Karpas-422 (cell line): ENCODE results near the gene SURF4. TPM values are rescaled to one million over a fixed set of nuclear protein-coding genes. Genes with fewer than 3 reads are reported as not detected.

ENCODE experiments used
- DNase-seq: peaks from one replicate; pipeline ENCODE4 v3.0.0-alpha.2; 2015
- H2AFZ ChIP-seq: fragments of 200-600 bp; sonication (generic); 2 replicates; pipeline ENCODE4 v1.6.1; 2014; ENCODE audit warnings: antibody characterized with exemption, low read length, mixed read lengths
- H3K27ac ChIP-seq: fragments of 200-600 bp; sonication (generic); 2 replicates; pipeline ENCODE4 v1.5.1; 2014; ENCODE audit warnings: mild to moderate bottlenecking, low read length, moderate library complexity
- H3K27me3 ChIP-seq: fragments of 200-600 bp; sonication (generic); 2 replicates; pipeline ENCODE4 v1.6.1; 2014; ENCODE audit warnings: low read length, mixed read lengths
- H3K36me3 ChIP-seq: fragments of 200-600 bp; sonication (generic); 2 replicates; pipeline ENCODE4 v1.6.1; 2014; ENCODE audit warnings: low read length, mixed read lengths; ENCODE audit not compliant: insufficient read depth
- H3K4me1 ChIP-seq: fragments of 200-600 bp; sonication (generic); 2 replicates; pipeline ENCODE4 v1.6.1; 2014; ENCODE audit warnings: mild to moderate bottlenecking, low read length, mixed read lengths
- H3K4me2 ChIP-seq: fragments of 200-600 bp; sonication (generic); 2 replicates; pipeline ENCODE4 v1.6.1; 2014; ENCODE audit warnings: low read length, low read depth, mild to moderate bottlenecking; ENCODE audit not compliant: poor library complexity, severe bottlenecking
- H3K4me3 ChIP-seq: fragments of 200-600 bp; sonication (generic); 2 replicates; pipeline ENCODE4 v1.5.1; 2014; ENCODE audit warnings: mild to moderate bottlenecking, antibody characterized with exemption, low read length, mixed read lengths
- H3K79me2 ChIP-seq: fragments of 200-600 bp; sonication (generic); 2 replicates; pipeline ENCODE4 v1.6.1; 2014; ENCODE audit warnings: mild to moderate bottlenecking, low read length, mixed read lengths
- H3K9ac ChIP-seq: fragments of 200-600 bp; sonication (generic); 2 replicates; pipeline ENCODE4 v1.6.0; 2014; ENCODE audit warnings: low read length
- H3K9me2 ChIP-seq: fragments of 200-600 bp; sonication (generic), shearing (Covaris generic); replicated peaks from 2 replicates; pipeline ENCODE4 v1.6.0; 2014; ENCODE audit warnings: mild to moderate bottlenecking, low read length, moderate library complexity; ENCODE audit not compliant: insufficient read depth
- H3K9me3 ChIP-seq: fragments of 300-700, 200-600 bp; sonication (generic); 2 replicates; pipeline ENCODE4 v1.6.1; 2014; ENCODE audit warnings: low read length, mixed read lengths
- H4K20me1 ChIP-seq: fragments of 200-600 bp; sonication (generic); 2 replicates; pipeline ENCODE4 v1.6.1; 2014; ENCODE audit warnings: mild to moderate bottlenecking, antibody characterized with exemption, low read length, low read depth; ENCODE audit not compliant: insufficient read depth
- total RNA-seq: library from RNA; depleted of rRNA; stranded (reverse); fragments of >200 nt; shearing (Covaris generic); gene quantifications from 2 replicates; pipeline ENCODE4 v1.2.3, GENCODE V29; 2014; ENCODE audit warnings: low replicate concordance

The SURF4 gene
- total RNA-seq, 1 experiment from 2014 or later = 84.1 TPM

- peak within 1 kb of the TSS; percentile 96 for H3K4me3 ChIP-seq
- H3K27me3 ChIP-seq = no peaks in the 10 kb centered on the region
- H2AFZ ChIP-seq = peak within 1 kb of the TSS; percentile 38; the same call in 1 of the 2 replicates
- DNase-seq = peak; percentile 96
- peaks cover 5% of the 10 kb centered on the region; the same call in 1 of the 2 replicates for H4K20me1 ChIP-seq
- peak within 1 kb of the TSS; percentile 44 for H3K27ac ChIP-seq
- peaks cover 50% of the 10 kb centered on the region for H3K79me2 ChIP-seq
- peaks cover 24% of the 10 kb centered on the region; the same call in 1 of the 2 replicates for H3K36me3 ChIP-seq
- no peaks in the 10 kb centered on the region for H3K9me2 ChIP-seq
- H3K4me1 ChIP-seq = peaks cover 42% of the 10 kb centered on the region
- H3K9ac ChIP-seq = peak within 1 kb of the TSS; percentile 94
- H3K9me3 ChIP-seq = no peaks in the 10 kb centered on the region
- H3K4me2 ChIP-seq = peak within 1 kb of the TSS; percentile 61
Measured at GRCh38 chr9:133417541-133418461, 41.9 kb upstream of the SURF4 start, which contains the start of gene REXO4. Gene REXO4 (minus strand): TSS chr9:133418010. CDS start chr9:133417844, 166 bp downstream.

GRCh38 chr9:133415170-133415569 lies 39.3 kb upstream of the SURF4 start:
- Histone ChIP-seq H3K9me3 (no peaks in the 10 kb centered on the region), H3K27ac (no peak overlapping the region), H2AFZ (no peak overlapping the region), H3K9me2 (no peaks in the 10 kb centered on the region), H4K20me1 (peaks cover 10% of the 10 kb centered on the region; the same call in 1 of the 2 replicates), H3K4me2 (no peak overlapping the region), H3K4me1 (peaks cover 31% of the 10 kb centered on the region), H3K27me3 (no peaks in the 10 kb centered on the region), H3K79me2 (peaks cover 54% of the 10 kb centered on the region), H3K4me3 (no peak overlapping the region), H3K36me3 (peaks cover 24% of the 10 kb centered on the region; the same call in 1 of the 2 replicates), H3K9ac (no peak overlapping the region)
- no peak for DNase-seq

GRCh38 chr9:133408042-133408441 lies 32.2 kb upstream of the SURF4 start:
- H3K27me3 ChIP-seq = no peaks in the 10 kb centered on the region
- H3K36me3 ChIP-seq = peaks cover 23% of the 10 kb centered on the region
- DNase-seq = no peak
- no peaks in the 10 kb centered on the region for H3K9me2 ChIP-seq
- no peaks in the 10 kb centered on the region for H3K9me3 ChIP-seq
- H3K27ac ChIP-seq = no peak overlapping the region
- no peak overlapping the region for H2AFZ ChIP-seq
- H3K4me3 ChIP-seq = no peak overlapping the region
- no peaks in the 10 kb centered on the region for H3K4me1 ChIP-seq
- H4K20me1 ChIP-seq = peaks cover 22% of the 10 kb centered on the region; the same call in 1 of the 2 replicates
- H3K4me2 ChIP-seq = no peak overlapping the region
- no peak overlapping the region for H3K9ac ChIP-seq
- 0 out of 2 replicates have a peak, but pooled peaks cover 5% of the 10 kb centered on the region for H3K79me2 ChIP-seq

- no peak overlapping the region for H3K9ac ChIP-seq
- H3K9me3 ChIP-seq = no peaks in the 10 kb centered on the region
- H3K4me3 ChIP-seq = no peak overlapping the region
- no peaks in the 10 kb centered on the region for H3K79me2 ChIP-seq
- no peak overlapping the region for H3K27ac ChIP-seq
- H3K27me3 ChIP-seq = no peaks in the 10 kb centered on the region
- H3K36me3 ChIP-seq = peaks cover 23% of the 10 kb centered on the region
- H3K4me1 ChIP-seq = no peaks in the 10 kb centered on the region
- no peak overlapping the region for H2AFZ ChIP-seq
- peak; percentile 92 for DNase-seq
- H4K20me1 ChIP-seq = peaks cover 17% of the 10 kb centered on the region; the same call in 1 of the 2 replicates
- no peak overlapping the region for H3K4me2 ChIP-seq
- H3K9me2 ChIP-seq = no peaks in the 10 kb centered on the region
Measured at GRCh38 chr9:133406480-133407307, 30.8 kb upstream of the SURF4 start.

- no peaks in the 10 kb centered on the region for H3K9me2 ChIP-seq
- no peak overlapping the region for H3K4me2 ChIP-seq
- no peaks in the 10 kb centered on the region for H3K79me2 ChIP-seq
- H2AFZ ChIP-seq = no peak overlapping the region
- H3K27me3 ChIP-seq = no peaks in the 10 kb centered on the region
- H3K9me3 ChIP-seq = no peaks in the 10 kb centered on the region
- H4K20me1 ChIP-seq = peaks cover 17% of the 10 kb centered on the region; the same call in 1 of the 2 replicates
- H3K27ac ChIP-seq = no peak overlapping the region
- no peak for DNase-seq
- peaks cover 23% of the 10 kb centered on the region for H3K36me3 ChIP-seq
- no peaks in the 10 kb centered on the region for H3K4me1 ChIP-seq
- H3K4me3 ChIP-seq = no peak overlapping the region
- no peak overlapping the region for H3K9ac ChIP-seq
Measured at GRCh38 chr9:133405508-133406438, 29.9 kb upstream of the SURF4 start.

GRCh38 chr9:133404454-133405002 lies 28.7 kb upstream of the SURF4 start:
- Histone ChIP-seq H3K79me2 (no peaks in the 10 kb centered on the region), H3K9me2 (no peaks in the 10 kb centered on the region), H3K27me3 (no peaks in the 10 kb centered on the region), H3K9ac (no peak overlapping the region), H3K4me3 (no peak overlapping the region), H3K27ac (no peak overlapping the region), H4K20me1 (peaks cover 17% of the 10 kb centered on the region; the same call in 1 of the 2 replicates), H3K4me2 (no peak overlapping the region), H2AFZ (no peak overlapping the region), H3K4me1 (no peaks in the 10 kb centered on the region), H3K36me3 (peaks cover 19% of the 10 kb centered on the region), H3K9me3 (no peaks in the 10 kb centered on the region)
- no peak for DNase-seq

- no peak overlapping the region for H2AFZ ChIP-seq
Measured at GRCh38 chr9:133403766-133404453, 28.1 kb upstream of the SURF4 start.

More at GRCh38 chr9:133403766-133404453, 28.1 kb upstream of the SURF4 start:
- Histone ChIP-seq H3K4me1 (no peaks in the 10 kb centered on the region), H3K9ac (no peak overlapping the region), H3K27ac (no peak overlapping the region), H3K4me3 (no peak overlapping the region), H3K9me3 (no peaks in the 10 kb centered on the region), H4K20me1 (peaks cover 17% of the 10 kb centered on the region; the same call in 1 of the 2 replicates), H3K36me3 (peaks cover 19% of the 10 kb centered on the region), H3K9me2 (no peaks in the 10 kb centered on the region), H3K27me3 (no peaks in the 10 kb centered on the region), H3K79me2 (no peaks in the 10 kb centered on the region), H3K4me2 (no peak overlapping the region)
- peak; percentile 89 for DNase-seq
